ENCODE data around the gene CCDC154.

CCDC154 gene

GRCh38 chr16:1430759-1431496 lies 13.4 kb downstream of the CCDC154 start, which contains the start of gene PERCC1:
Gene PERCC1 (plus strand): TSS chr16:1431078. CDS start chr16:1432594, 1,516 bp downstream.
- ChIA-PET POLR2A (interaction anchor here (1.4 kb wide), 1 partner anchor 10 kb away, joined by 4 read pairs; the partner anchor contains the start of gene UQCC4), CTCF (interaction anchor here (0.7 kb wide), 1 partner anchor 157 kb away, joined by 3 read pairs; no protein-coding TSS in a partner anchor)
- no peaks in the 10 kb centered on the region; the same call in 1 of the 2 replicates for H3K4me1 ChIP-seq (ENCODE audit: control insufficient read depth, insufficient read depth, low read length)
- no peak within 1 kb of the TSS for H3K4me3 ChIP-seq (ENCODE audit: low read depth, low read length)
- no peaks in the 10 kb centered on the region for H3K9me3 ChIP-seq (ENCODE audit: control insufficient read depth, insufficient read depth, low read depth, low read length)
- no peak within 1 kb of the TSS for H3K27ac ChIP-seq (ENCODE audit: extremely low read depth, low read depth, low read length)
- no peaks in the 10 kb centered on the region for H3K36me3 ChIP-seq (ENCODE audit: control insufficient read depth in 2 of 2, insufficient read depth in 1 of 2, low read length in 2 of 2)
- TF ChIP-seq REPIN1 (tag by site-specific recombination; IDR thresholded peaks at IDR 0.05; ENCODE audit: low read depth) (no peak), CTCF (tag by site-specific recombination; IDR thresholded peaks at IDR 0.05) (no peak), ZNF311 (tag by site-specific recombination; IDR thresholded peaks at IDR 0.05; ENCODE audit: borderline replicate concordance) (no peak), ZNF518A (tag by site-specific recombination; conservative IDR thresholded peaks at IDR 0.05; ENCODE audit: low read depth) (no peak), ZNF140 (tag by site-specific recombination; IDR thresholded peaks at IDR 0.05) (no peak), ZBTB20 (tag by site-specific recombination; IDR thresholded peaks at IDR 0.05) (peak; percentile 98), ZNF514 (tag by site-specific recombination; IDR thresholded peaks at IDR 0.05) (no peak), BCL11B (tag by site-specific recombination; IDR thresholded peaks at IDR 0.05; ENCODE audit: low read depth) (no peak), PATZ1 (tag by site-specific recombination; IDR thresholded peaks at IDR 0.05) (peak; percentile 39; the same call in 1 of the 2 replicates), ZNF776 (tag by site-specific recombination; IDR thresholded peaks at IDR 0.05; ENCODE audit: borderline replicate concordance) (no peak), ZNF23 (tag by site-specific recombination; IDR thresholded peaks at IDR 0.05; ENCODE audit: borderline replicate concordance) (no peak), ZNF521 (tag by site-specific recombination; IDR thresholded peaks at IDR 0.05) (no peak), ZNF549 (tag by site-specific recombination; IDR thresholded peaks at IDR 0.05) (no peak), ZBTB8A (tag by site-specific recombination; IDR thresholded peaks at IDR 0.05) (peak; percentile 67), ZNF488 (tag by site-specific recombination; IDR thresholded peaks at IDR 0.05) (no peak), KLF1 (tag by site-specific recombination; IDR thresholded peaks at IDR 0.05) (no peak), OVOL3 (tag by site-specific recombination; IDR thresholded peaks at IDR 0.05) (no peak), TSHZ1 (tag by site-specific recombination; IDR thresholded peaks at IDR 0.05; ENCODE audit: borderline replicate concordance) (no peak), SP7 (tag by site-specific recombination; IDR thresholded peaks at IDR 0.05) (no peak), ZNF10 (tag by site-specific recombination; IDR thresholded peaks at IDR 0.05) (no peak), ZNF324 (tag by site-specific recombination; IDR thresholded peaks at IDR 0.05) (no peak), ZXDB (tag by site-specific recombination; IDR thresholded peaks at IDR 0.05) (no peak), GLI4 (tag by site-specific recombination; IDR thresholded peaks at IDR 0.05) (no peak), ZNF658 (tag by site-specific recombination; IDR thresholded peaks at IDR 0.05) (no peak), ZNF529 (tag by site-specific recombination; IDR thresholded peaks at IDR 0.05; ENCODE audit: insufficient replicate concordance) (no peak)

Measured in HEK293 (cell line).